CD4-positive, alpha-beta T cell (primary cell): ENCODE measurements around the gene TMOD1. TPM values are rescaled to one million over a fixed set of nuclear protein-coding genes. Genes with fewer than 3 reads are reported as not detected.
"Not testable (repeated sequence)": the region's sequence is repeated elsewhere in the genome, so short reads cannot be mapped to it uniquely, and the experiment has no call there.

Experiments
- ATAC-seq: fragments of 200-7000 bp; cut with Tn5 transposase; one replicate; pipeline ENCODE4 v1.10.0; 2022; ENCODE audit warnings: mild to moderate bottlenecking; ENCODE audit not compliant: poor library complexity
- CTCF ChIA-PET: fragments of 350-600 bp; sonication (Branson Sonifier 250); formaldehyde crosslinking; loops from one replicate; lab custom pipeline; 2021; ENCODE audit warnings: antibody characterized with exemption, inconsistent platforms; lab: Charles Lee
- POLR2A ChIA-PET: fragments of 350-600 bp; sonication (Branson Sonifier 250); formaldehyde crosslinking; loops from one replicate; lab custom pipeline; 2021; ENCODE audit warnings: antibody characterized with exemption, inconsistent platforms; lab: Charles Lee
- DNase-seq, 14 experiments: peaks; one replicate each; pipeline ENCODE4 v3.0.0-alpha.2; 2013 to 2020; ENCODE audit warnings: mixed read lengths in 2 of 14
- H3K27ac ChIP-seq, 2 donors: one replicate each; pipeline versions ENCODE4 v1.5.1 to v1.7.0; 2013; ENCODE audit warnings: low read length in 2 of 2, low read depth in 1 of 2, mild to moderate bottlenecking in 1 of 2
- H3K27me3 ChIP-seq, 2 experiments: 1 replicate in 1 of 2; 2 replicates in 1 of 2; pipeline versions ENCODE4 v1.6.1 to v1.7.0; 2013; ENCODE audit warnings: low read length in 2 of 2, control low read depth in 1 of 2, mild to moderate bottlenecking in 1 of 2, moderate library complexity in 1 of 2; ENCODE audit not compliant: insufficient read depth in 2 of 2, control insufficient read depth in 1 of 2
- H3K36me3 ChIP-seq: one replicate; pipeline ENCODE4 v1.6.1; 2013; ENCODE audit warnings: low read length, control low read depth; ENCODE audit not compliant: insufficient read depth
- H3K4me1 ChIP-seq: one replicate; pipeline ENCODE4 v1.6.1; 2013; ENCODE audit warnings: low read length, control low read depth; ENCODE audit not compliant: insufficient read depth
- H3K4me3 ChIP-seq: one replicate; pipeline ENCODE4 v1.5.1; 2013; ENCODE audit warnings: mild to moderate bottlenecking, low read length, moderate library complexity
- H3K9me3 ChIP-seq, 2 experiments: 1 replicate in 1 of 2; 2 replicates in 1 of 2; pipeline versions ENCODE4 v1.6.1 to v1.7.0; 2013; ENCODE audit warnings: low read length in 2 of 2, mild to moderate bottlenecking in 2 of 2, control low read depth in 1 of 2, moderate library complexity in 1 of 2; ENCODE audit not compliant: control insufficient read depth in 1 of 2, insufficient read depth in 1 of 2
- H3K27ac Mint-ChIP-seq: one replicate; pipeline ENCODE4 v1.8.0; 2020; ENCODE audit warnings: mixed read lengths
- H3K27me3 Mint-ChIP-seq: one replicate; pipeline ENCODE4 v1.8.0; 2021; ENCODE audit warnings: mixed read lengths
- H3K36me3 Mint-ChIP-seq: one replicate; pipeline ENCODE4 v1.8.0; 2021; ENCODE audit warnings: low read depth, mixed read lengths
- H3K4me1 Mint-ChIP-seq: one replicate; pipeline ENCODE4 v1.8.0; 2021; ENCODE audit warnings: low read depth, mixed read lengths
- H3K4me3 Mint-ChIP-seq: one replicate; pipeline ENCODE4 v1.8.0; 2020; ENCODE audit warnings: mild to moderate bottlenecking, mixed read lengths
- H3K9me3 Mint-ChIP-seq: one replicate; pipeline ENCODE4 v1.8.0; 2020; ENCODE audit warnings: mixed read lengths
- CTCF ChIP-seq: fragments of 200-600 bp; IDR thresholded peaks from one replicate; pipeline ENCODE4 v1.8.0; 2022; ENCODE audit warnings: antibody characterized with exemption, mild to moderate bottlenecking
- intact Hi-C, 2 experiments: fragments of 100-400 bp; cut with DNase I in 1 of 2; cut with micrococcal nuclease in 1 of 2; formaldehyde crosslinking; loops; one replicate each; pipeline versions ENCODE4 v1.15.1 to v1.9.0; 2023 to 2025; cut with DNase I, micrococcal nuclease
- total RNA-seq, 174 experiments: library from RNA in 2 of 174; stranded (reverse) in 2 of 174; gene quantifications; one replicate each; pipeline ENCODE4 v1.2.3 and lab custom pipeline; 2021 to 2026

The TMOD1 gene
- total RNA-seq, 2 experiments from 2014 or later, result 0.20 to 0.47 TPM

- CTCF ChIA-PET, result no interaction called here
Measured at GRCh38 chr9:97572892-97573365, 71.5 kb downstream of the TMOD1 start.

GRCh38 chr9:97573482-97574073 lies 72.1 kb downstream of the TMOD1 start:
- peaks cover 4% of the 10 kb centered on the region for H3K4me1 ChIP-seq
- no peak for TF ChIP-seq CTCF
- H3K27me3 ChIP-seq, result no peaks in the 10 kb centered on the region
- no peaks in the 10 kb centered on the region for H3K36me3 ChIP-seq
- peaks cover 17% of the 10 kb centered on the region for H3K4me1 Mint-ChIP-seq
- DNase-seq (no peak), ATAC-seq (no peak)
- H3K36me3 Mint-ChIP-seq, result peaks cover 10% of the 10 kb centered on the region
- no peak overlapping the region for H3K27ac ChIP-seq
- peak overlapping the region; percentile 46 for H3K4me3 Mint-ChIP-seq
- CTCF ChIA-PET, result no interaction called here
- no peak overlapping the region for H3K4me3 ChIP-seq
- H3K9me3 ChIP-seq, result no peaks in the 10 kb centered on the region
- no peak overlapping the region for H3K27ac Mint-ChIP-seq
- H3K9me3 Mint-ChIP-seq, result no peaks in the 10 kb centered on the region
- H3K27me3 Mint-ChIP-seq, result no peaks in the 10 kb centered on the region
- intact Hi-C loops, result no loop called here
- POLR2A ChIA-PET, result no interaction called here

More at GRCh38 chr9:97572892-97573365, 71.5 kb downstream of the TMOD1 start:
- Mint-ChIP-seq H3K4me3 (no peak overlapping the region), H3K9me3 (no peaks in the 10 kb centered on the region), H3K36me3 (peaks cover 10% of the 10 kb centered on the region), H3K27me3 (no peaks in the 10 kb centered on the region), H3K27ac (no peak overlapping the region), H3K4me1 (peaks cover 17% of the 10 kb centered on the region)
- Histone ChIP-seq H3K9me3 (no peaks in the 10 kb centered on the region), H3K27ac (no peak overlapping the region), H3K4me3 (no peak overlapping the region), H3K27me3 (no peaks in the 10 kb centered on the region), H3K36me3 (no peaks in the 10 kb centered on the region), H3K4me1 (peaks cover 4% of the 10 kb centered on the region)
- POLR2A ChIA-PET, result no interaction called here
- no peak for ATAC-seq
- intact Hi-C loops, result no loop called here
- no peak for DNase-seq
- TF ChIP-seq CTCF, result no peak

GRCh38 chr9:97574101-97574571 lies 72.7 kb downstream of the TMOD1 start:
- H3K27me3 Mint-ChIP-seq, H3K4me3 Mint-ChIP-seq: not testable (repeated sequence)

GRCh38 chr9:97574921-97575672 lies 73.6 kb downstream of the TMOD1 start:
- H3K36me3 Mint-ChIP-seq, result peaks cover 16% of the 10 kb centered on the region
- H3K9me3 ChIP-seq, H3K4me1 ChIP-seq, H3K36me3 ChIP-seq, intact Hi-C loops, CTCF ChIA-PET, H3K27ac ChIP-seq, H3K9me3 Mint-ChIP-seq, H3K27me3 Mint-ChIP-seq, H3K27me3 ChIP-seq: not testable (repeated sequence)
- ATAC-seq, result peak; percentile 62
- H3K4me3 ChIP-seq, result peak overlapping the region; percentile 45
- H3K4me3 Mint-ChIP-seq, result peak overlapping the region; percentile 91
- POLR2A ChIA-PET, result interaction anchor here (0.5 to 1.4 kb wide), 6 partner anchors 16 to 346 kb away, joined by 3 to 8 read pairs (median 3); partner anchors contain the start of genes NCBP1 and TSTD2
- DNase-seq, result peak in 12 of 14 experiments; percentile 7 to 56 (median 28)
- H3K27ac Mint-ChIP-seq, result peak overlapping the region; percentile 83
- peaks cover 17% of the 10 kb centered on the region for H3K4me1 Mint-ChIP-seq

More at GRCh38 chr9:97574101-97574571, 72.7 kb downstream of the TMOD1 start:
- CTCF ChIA-PET, intact Hi-C loops, H3K4me1 ChIP-seq, H3K27ac Mint-ChIP-seq, H3K4me3 ChIP-seq, H3K27me3 ChIP-seq, H3K27ac ChIP-seq, ATAC-seq, H3K36me3 ChIP-seq, H3K36me3 Mint-ChIP-seq, H3K9me3 ChIP-seq, H3K9me3 Mint-ChIP-seq, DNase-seq: not testable (repeated sequence)
- peaks cover 17% of the 10 kb centered on the region for H3K4me1 Mint-ChIP-seq
- POLR2A ChIA-PET, result interaction anchor here (0.7 to 1.4 kb wide), 4 partner anchors 17 to 347 kb away, joined by 3 to 8 read pairs (median 4); partner anchors contain the start of genes NCBP1 and TSTD2
